ENCODE data around the gene OR2H1.

The OR2H1 gene

DNA sequence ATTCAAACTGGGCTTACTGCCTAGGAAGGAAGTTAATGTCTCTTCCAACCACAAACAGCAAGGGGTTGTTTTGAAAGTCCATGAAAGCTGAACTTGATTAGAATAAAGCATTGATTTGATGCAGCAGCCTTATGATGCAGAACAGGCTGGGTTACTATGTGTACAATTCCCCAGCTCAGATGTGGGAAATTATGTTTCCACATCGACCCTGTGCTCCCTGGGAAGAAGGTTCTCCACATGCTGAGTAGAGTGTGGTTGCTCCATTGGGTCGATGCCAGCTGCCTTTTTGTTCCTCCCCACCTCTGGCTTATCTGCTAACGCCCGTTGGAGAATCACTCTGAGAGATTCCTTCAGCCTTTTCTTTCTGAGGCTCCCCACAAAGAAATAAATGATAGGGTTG lies 29.6 kb downstream of the OR2H1 start:
- no peak for FAIRE-seq

GRCh38 chr6:29487131-29487530 lies 30.2 kb downstream of the OR2H1 start:
- FAIRE-seq = no peak

DNA sequence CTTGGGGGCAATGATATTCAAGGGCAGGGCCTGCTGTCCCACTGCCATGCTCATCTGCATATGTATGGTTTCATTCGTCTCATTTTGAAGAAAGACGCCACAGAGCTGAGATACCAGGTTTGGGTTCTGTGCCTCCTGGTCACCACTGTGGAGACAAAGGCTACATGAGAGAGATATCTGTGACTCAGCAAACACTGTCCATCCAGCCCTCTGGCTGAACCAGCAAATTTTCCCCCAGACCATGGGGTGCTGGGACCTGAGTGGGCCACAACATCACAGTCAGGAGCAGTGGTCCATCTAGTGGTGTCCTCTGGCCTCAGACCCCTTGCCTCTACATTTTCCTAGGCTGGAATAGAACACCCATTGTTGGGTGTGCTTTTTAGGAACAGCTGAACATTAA lies 30.7 kb downstream of the OR2H1 start, which contains the start of gene MAS1L:
TSS of gene MAS1L (minus strand) at position 297 of the 400 bp plus-strand sequence. CDS start at position 243, 54 bp downstream.
- FAIRE-seq = no peak

- peak; percentile 92 for FAIRE-seq
These were observed 31.9 kb downstream of the OR2H1 start for GRCh38 chr6:29488874-29489273.

- no peak for FAIRE-seq
These were observed 32.3 kb downstream of the OR2H1 start for GRCh38 chr6:29489286-29489685.

GRCh38 chr6:29490055-29490454 lies 33.1 kb downstream of the OR2H1 start:
- no peak for FAIRE-seq

DNA sequence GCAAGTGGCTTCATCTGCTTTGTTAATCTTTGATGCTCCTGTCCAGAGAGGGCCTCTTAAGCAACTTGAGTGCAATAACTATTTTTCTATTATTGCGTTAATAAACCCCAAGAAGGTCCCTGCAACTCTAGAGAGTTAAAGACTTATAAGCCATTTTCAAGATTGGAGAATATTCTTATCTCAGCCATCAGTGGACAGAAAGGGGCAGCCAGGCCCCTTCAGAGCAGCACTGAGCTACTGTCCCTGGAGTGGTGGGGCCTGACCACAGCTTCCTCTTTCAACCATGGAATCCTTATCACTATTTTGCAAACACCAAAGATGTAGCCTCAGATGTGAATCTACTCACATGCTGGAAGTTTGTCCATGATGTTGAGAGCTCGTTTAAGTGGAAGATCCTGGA lies 33.6 kb downstream of the OR2H1 start:
- no peak for FAIRE-seq

GRCh38 chr6:29491574-29491973 lies 34.6 kb downstream of the OR2H1 start:
- FAIRE-seq = no peak

- FAIRE-seq = no peak
These were observed 36.3 kb downstream of the OR2H1 start for GRCh38 chr6:29493261-29493660.

- no peak for FAIRE-seq
These were observed 37.2 kb downstream of the OR2H1 start for GRCh38 chr6:29494131-29494530.

DNA sequence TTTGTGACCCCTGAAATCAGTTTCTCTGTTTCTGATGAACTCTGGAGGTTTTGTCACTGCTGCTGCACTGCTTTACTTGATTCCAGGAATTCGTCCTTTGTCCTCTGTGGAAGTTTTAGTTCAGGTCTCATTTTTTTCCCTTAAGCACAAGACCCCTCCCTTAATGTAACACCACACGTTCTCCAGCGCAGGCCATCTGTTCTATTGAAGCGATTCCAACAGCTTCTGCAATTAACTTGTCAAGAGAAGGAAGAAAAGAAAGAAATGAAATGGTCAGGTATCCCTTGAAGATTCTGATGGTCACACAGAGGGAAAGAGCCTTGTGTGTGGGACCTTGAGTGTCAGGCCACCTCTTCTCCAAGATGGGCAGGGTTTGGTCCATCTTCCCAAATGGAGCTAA lies 38.6 kb downstream of the OR2H1 start:
- FAIRE-seq = no peak

GRCh38 chr6:29496961-29497360 lies 40.0 kb downstream of the OR2H1 start:
- FAIRE-seq = no peak

- FAIRE-seq = no peak
These were observed 42.7 kb downstream of the OR2H1 start for GRCh38 chr6:29499704-29500103.

- FAIRE-seq = no peak
These were observed 43.6 kb downstream of the OR2H1 start for GRCh38 chr6:29500594-29500993.

GRCh38 chr6:29501106-29501505 lies 44.2 kb downstream of the OR2H1 start:
- no peak for FAIRE-seq

- no peak for FAIRE-seq
These were observed 45.2 kb downstream of the OR2H1 start for GRCh38 chr6:29502181-29502580.

DNA sequence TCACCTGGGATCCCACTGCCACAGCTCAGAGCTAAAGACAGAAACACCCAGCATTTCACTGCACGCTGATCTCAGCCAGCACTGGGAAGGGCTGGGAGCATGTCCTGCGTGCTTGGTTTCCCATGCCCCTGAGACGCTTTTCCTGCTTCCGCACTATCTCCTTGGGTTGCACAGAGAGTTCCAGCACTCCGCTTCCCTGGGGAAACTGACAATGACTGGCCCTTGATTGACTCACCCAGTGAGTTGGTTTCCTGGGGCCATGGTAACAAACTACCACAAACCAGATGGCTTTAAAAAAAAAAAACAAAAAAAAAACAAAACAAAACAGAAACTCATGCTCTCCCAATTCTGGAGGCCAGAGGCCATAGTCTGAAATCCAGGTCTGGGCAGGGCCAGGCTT lies 45.6 kb downstream of the OR2H1 start:
- FAIRE-seq = no peak

DNA sequence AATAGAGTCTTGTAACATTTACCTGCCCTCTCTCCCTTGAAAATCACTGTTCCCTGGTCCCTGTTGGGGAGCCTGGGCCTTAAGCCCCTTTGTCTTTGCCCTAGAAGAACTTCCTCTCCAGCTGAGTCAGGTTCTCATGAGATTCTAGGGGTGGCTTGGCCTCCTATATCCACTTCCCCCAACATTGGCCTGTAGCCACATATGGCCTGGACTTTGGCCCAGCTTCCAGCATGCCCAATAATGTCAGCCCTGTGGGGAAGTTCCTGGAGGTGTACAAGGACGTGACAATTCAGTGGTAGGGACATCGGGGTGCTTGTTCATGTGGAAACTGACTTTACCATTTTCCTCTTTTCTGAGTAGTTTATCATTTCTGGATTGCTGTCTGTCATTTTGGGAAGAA lies 48.0 kb downstream of the OR2H1 start:
- no peak for FAIRE-seq

DNA sequence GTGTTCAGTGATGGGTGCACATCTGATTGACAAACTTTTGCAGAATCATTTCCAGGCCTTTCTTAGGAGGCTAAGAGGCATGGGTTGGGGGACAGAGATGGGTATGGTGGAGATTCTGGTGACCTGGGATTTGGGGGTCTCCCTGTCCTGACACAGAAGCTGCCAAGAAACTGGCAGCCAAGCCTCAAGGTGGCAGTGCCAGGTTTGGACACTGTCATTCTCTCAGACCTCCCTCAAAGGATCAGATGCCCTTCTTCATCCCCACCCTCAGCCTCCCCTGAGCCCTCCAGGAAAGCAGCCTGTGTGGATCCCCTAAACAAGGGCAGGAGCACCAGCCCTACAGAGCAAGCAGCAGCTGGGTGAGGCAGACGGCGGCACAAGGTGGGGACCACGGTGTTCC lies 48.9 kb downstream of the OR2H1 start:
- FAIRE-seq = no peak

DNA sequence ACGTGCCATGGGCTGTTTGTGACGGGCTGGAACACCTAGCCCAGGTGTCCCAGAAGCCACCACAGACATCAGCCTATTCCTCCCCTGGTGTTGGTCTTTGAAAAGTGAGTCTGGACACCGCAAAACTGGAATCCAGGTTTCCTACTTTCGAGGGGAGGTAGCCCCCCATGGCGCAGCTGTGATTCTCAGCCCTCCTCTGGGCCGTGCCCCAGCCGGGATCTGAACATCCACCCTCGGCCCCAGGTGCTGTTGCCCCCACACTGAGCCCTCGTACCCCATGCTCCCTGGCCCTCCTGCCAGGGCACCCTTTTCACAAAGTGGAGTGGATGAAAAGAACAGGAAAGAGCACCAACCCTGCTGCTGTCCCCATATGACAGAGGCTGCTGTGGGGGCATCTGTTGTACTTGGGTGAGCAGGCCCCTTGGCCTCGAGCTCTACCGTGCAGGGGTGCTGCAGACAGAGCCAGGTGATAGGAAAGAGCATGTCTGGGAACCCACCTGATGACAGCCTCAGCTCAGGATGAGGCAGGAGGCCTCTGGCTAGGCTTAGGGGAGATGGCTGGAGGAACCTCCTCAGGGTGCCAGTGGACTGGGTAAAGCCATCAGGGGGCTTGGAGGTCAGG lies 49.6 kb downstream of the OR2H1 start:
- FAIRE-seq = no peak

DNA sequence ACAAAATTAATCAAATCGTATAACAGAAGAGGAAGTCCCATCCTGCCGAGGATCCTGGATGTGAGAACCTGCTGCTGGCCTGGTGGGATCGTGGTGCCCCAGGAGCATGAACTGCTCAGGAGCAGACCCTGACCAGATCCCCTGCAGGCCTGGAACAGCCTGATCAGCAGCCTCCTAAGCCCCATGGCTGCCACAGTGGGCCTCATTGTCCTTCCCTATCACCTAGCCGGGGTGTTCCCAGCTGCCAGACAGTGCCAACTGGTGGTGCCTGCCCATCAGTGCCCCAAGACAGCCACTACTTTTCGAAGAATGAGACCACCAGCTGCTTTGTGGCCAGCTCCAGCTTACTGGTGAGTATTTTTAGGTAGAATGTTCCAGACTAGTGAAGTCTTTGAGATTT lies 50.4 kb downstream of the OR2H1 start:
- FAIRE-seq = no peak

DNA sequence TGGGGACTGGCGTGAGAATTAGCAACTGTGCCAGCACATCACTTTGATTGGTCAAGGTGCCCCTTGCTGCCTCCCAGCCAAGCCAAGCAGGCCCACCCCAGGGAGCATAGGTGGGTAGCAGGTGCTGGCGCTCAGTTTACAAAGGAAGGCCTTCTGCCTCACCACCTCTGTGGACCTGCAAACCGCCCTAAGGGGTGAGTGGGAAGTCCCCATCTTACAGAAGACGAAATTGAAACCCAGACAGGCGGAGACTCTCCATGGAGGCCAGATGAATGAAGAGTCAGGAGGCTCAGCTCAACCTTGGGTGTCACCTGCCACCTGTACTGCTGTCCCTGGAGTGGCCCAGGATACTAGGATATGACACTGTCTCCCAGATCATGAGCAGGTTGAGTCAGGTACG lies 52.3 kb downstream of the OR2H1 start:
- FAIRE-seq = no peak

- FAIRE-seq = no peak
These were observed 52.8 kb downstream of the OR2H1 start for GRCh38 chr6:29509711-29510110.

GRCh38 chr6:29510202-29510601 lies 53.2 kb downstream of the OR2H1 start:
- FAIRE-seq = no peak

- FAIRE-seq = no peak
These were observed 53.9 kb downstream of the OR2H1 start for GRCh38 chr6:29510746-29511300.
